GM19324 (cell line): ENCODE results near the gene PLA2G2E.
"Not testable (repeated sequence)": the region's sequence is repeated elsewhere in the genome, so short reads cannot be mapped to it uniquely, and the experiment has no call there.

ENCODE experiments used
- ATAC-seq: cut with Tn5 transposase; IDR thresholded peaks from one replicate; pipeline ENCODE4 v1.9.1; 2021; ENCODE audit warnings: mild to moderate bottlenecking, moderate library complexity; ENCODE audit not compliant: unreplicated experiment, low FRiP score

Gene PLA2G2E

DNA sequence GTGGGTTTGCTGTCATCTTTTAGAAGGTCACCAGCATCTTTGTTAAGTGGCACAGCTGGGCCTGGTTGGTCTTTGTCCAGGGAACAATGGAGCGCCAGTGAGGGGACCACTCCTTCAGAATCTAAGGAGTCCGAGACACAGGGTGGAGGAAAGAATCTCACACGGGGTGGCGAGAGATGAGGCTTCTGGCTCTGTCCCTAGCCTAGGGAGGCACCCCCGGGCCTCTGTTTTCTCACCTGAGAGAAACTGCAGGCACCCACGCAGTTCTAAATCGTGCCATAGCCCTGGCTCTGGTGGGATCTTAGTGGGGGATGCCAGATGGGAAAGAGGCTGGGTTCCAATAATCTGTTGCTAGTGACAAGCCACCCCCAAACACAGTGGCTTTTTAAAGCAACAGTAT lies 10.9 kb upstream of the PLA2G2E start:
- no peak for ATAC-seq

DNA sequence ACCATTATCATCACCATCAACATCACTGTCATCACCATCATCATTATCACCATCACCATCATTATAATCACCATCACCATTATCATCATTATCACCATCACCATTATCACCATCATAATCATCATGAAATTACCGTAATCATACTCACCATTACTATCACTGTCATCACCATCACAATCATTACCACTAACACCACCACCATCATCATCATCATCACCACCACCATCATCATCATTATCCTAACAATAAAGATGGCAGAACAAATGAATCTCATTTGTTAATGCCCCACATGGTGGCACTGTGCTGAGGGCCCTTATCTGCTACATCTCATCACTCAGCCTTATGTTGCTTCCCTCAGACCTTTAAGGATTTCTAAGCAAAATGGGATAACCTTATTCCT lies 9.4 kb upstream of the PLA2G2E start:
- no peak for ATAC-seq

DNA sequence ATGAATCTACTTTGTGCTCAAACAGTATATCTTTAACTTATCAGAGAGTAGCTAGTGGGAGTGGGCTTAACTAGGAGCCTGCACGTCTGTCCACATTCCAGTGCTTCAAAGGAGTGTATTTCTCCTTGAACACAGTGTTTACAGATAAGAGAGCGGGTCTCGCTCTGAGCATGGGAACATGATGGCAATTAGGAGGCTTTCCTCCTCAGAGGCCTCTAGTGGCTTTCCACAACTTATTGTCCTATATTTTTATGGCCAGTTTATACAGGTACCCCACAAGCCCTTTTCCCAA lies 3.7 kb upstream of the PLA2G2E start:
- not testable (repeated sequence) for ATAC-seq

DNA sequence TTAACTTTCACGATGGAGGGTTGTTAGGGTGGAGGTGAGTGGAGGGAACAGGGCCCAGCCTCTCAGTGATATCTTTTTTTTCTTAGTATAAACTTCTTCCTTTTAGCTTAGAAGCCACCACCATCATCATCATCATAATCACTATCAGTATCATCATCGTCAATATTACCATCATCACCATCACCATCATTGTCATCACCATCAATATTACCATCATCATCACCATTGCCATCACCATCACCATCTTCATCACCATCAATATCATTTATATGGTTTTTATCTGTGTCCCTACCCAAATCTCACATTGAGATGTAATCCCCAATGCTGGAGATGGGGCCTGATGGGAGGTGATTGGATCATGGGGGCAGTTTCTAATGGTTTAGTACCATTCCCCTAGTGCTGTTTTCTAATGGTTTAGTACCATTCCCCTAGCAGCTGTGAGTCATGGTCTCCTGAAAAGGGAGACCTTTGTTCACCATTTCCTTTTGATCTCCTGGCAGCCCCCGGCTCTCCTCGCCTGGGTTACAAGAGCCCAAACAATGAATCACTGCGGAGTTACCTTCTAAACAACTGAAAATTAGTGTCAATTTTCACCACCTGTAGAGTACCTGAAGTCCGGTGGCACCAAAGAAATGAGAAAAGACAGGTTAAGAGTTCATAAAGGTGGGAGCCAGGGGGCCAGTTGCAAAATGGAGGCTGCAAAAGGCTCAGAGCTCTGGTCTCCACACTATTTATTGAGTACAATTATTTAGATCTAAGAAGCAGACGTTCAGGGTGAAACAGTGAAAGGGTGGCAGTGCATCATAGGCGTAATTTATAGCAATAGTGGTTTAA lies 3.1 kb upstream of the PLA2G2E start:
- ATAC-seq: no peak

DNA sequence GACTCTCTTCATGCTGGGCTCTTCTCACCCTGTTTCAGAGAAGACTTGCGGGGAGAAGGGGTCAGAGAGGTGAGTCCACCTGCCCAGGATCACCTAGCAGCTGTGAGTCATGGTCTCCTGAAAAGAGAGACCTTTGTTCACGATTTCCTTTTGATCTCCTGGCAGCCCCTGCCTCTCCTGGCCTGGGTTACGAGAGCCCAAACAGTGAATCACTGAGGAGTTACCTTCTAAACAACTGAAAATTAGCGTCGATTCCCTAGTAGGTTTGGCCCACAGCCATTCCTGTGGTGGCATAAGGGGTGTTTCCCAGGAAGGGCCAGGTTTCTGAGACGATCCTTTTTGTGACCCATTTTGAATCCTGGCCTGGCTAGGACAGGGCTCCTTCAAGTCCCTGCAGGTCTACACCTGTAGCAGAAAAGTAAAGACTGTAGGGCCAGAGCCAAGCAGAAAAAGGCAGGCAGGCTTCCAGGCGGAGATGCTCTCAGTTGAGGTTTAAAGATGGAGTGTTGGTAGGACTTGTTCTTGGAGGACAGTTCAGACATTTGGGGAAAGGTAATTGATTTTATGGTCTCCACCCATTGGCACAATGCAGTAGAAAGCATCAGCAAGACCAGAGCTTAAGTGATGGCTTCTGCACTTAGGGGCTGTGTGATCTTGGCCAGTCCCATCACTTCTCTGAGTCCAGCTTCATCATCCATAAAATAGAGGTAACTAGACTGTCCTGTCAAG lies 2.1 kb upstream of the PLA2G2E start:
- no peak for ATAC-seq

DNA sequence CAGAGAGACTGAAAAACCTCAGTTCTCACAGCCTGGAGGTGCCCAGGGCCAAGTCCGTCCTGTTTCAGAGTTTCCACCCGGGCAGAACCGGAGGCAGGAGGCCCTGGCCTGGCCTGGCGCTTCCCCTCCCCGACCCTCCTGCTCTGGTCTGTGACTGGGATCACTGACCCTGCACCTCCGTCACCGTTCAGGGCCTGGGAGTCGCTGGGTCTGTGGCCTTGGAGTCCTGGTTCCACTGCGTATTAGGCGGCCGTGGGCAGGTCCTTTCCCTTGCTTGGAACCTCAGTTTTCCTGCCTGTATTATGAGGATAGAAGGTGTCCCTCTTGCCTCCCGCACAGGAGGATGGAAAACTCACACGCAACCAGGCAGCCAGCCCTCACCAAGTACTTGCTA lies 533 bp upstream of the PLA2G2E start:
- no peak for ATAC-seq

DNA sequence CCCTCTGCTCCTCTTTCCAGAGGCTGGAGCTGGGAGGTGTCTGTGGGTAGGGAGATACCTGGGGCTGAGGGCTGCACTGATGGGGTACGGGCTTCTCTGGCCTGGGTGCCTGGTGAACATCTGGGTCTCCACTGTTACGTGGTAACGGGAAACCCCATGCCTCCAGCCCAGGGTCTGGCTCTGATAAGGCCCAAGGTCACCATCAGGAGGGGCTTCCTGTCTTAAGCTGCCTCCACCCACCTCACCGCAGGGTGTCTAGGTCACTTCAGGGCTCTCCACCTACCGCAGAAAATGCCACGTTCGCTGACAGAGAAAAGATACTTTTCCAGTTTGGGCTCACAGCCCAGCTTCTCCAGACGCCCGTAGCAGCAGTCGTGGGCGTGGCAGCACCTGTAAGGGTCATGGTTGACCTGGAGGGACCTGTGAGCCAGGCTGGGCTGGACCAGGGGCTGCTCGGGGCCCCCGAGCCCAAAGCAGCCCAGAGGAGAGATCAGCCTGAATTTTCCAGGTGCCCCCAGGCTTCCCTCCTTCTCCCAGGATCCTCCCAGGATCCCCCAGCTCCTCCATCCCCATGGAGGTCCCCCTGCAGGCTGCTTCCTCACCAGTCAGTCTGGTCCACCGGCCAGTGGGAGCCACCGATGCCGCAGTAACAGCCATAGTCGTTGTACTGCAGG lies 1.3 kb downstream of the PLA2G2E start:
- no peak for ATAC-seq

DNA sequence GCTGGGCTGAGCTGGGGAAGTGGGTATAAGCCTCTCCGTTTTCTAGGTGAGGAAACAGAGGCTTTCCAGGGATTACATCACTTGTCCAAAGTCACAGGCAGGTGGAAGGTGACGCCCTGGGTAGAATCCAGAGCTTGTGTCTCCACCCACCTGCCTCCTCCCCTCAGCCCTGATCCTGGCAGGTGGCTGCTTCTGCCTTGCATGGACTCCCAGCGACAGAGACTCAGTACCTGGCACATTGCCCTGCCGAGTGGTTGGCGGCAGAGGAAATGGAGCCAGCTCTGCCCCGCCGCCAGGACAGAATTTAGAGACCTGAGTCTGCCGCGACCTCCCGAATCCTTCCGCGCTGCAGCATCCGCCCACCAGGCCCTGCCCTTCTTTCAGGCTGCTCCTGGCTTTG lies 2.1 kb downstream of the PLA2G2E start:
- no peak for ATAC-seq

DNA sequence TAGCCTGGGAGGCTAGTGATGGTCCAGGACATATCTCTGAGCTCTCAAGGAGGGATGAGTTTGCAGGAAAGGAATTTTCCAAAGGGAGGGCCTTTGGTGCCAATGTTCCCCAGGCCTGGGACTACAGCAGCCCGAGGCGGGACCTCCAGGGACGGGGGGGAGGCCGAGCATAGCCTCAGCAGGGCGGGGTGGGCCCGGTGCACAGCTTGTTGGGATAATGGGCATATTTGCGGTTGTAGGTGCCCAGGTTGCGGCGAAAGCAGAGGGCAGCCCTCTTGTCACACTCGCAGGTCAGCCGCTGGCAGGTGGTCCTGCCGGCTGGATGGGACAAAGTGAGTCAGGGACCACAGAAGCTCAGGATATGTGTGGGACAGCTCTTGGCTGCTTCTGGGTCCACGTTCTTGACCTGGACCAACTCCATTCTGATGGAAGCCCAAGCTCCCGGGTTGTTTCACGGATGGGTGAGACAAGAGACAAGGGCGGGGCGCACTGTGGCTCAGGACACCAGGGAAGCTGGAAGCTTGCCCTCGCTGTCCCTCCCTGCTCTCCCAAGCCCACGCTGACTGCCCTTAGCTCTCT lies 3.2 kb downstream of the PLA2G2E start:
- ATAC-seq: no peak

DNA sequence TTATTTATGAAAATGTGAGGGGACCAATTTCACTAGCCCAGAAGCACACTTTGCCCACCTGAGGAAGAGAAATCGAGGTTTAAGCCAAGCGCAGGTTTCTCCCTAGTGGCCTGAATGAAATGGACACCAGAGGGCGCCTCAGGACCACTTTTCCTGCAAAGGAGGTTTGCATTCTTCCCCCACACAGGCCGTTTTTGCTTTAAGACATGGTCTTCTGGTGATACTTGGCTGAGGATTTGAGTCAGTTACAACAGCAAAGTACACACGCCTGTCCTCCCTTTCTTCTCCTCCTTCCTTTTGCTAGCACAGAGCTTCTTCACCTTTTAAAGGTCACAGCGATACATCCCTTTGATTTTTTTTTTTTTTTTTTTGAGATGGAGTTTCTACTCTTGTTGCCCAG lies 5.4 kb downstream of the PLA2G2E start:
- no peak for ATAC-seq

DNA sequence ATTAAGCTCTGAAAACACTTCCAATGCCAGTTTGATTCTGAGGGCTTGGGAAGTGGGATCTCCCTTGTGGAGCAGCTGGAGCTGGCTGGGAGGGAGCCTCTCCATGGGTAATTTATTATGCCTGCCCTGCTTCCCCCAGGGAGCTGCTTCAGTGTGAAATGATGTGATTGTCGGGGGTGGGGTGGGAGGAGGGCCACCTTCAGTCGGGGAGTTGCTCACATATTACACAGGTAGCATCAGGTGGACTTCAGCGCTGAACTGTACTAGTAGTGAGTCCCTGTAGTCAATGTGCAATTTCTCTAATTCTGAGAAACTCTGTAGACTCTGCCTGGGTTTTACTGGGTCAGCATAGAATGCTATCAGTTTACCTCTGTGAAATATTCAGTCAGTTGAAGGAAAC lies 12.8 kb downstream of the PLA2G2E start:
- ATAC-seq: no peak

DNA sequence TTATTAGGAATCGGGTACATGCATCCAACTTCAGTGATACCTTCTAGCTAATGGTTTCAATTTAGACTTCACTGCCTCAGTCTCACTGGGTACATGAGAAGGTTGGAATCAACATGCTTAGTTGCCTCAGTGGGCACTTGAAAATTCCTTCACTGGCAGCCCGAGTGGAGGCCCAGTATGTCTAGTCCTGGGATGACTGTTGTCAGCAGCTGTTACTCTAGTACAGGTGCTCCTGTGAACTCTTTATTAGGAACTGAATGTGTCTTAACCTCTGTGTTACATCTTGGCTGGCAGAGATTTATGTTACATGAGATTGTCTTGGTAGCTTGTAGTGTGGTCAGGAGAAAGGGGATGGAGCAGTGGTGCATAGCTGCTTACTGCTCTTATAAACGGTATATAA lies 13.4 kb downstream of the PLA2G2E start:
- ATAC-seq: no peak

DNA sequence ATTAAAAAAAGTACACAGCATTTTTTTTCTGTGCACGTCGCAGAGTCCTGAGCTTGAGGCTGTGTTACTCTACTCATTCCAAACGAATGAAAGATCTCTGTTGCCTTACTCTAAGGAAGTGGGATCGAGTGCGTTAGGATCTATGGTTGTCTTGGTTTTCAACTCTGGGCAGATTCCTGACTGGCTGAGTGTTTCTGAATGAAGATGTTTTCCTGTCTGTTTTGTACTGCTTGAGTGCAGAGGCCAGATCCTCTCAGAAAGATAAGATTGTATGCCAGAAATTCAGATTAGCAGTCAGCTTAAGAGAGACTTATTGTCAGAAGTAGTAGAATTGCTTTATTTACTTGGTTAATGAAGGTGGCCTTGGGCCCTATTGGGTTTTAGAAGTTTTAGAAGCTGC lies 14.0 kb downstream of the PLA2G2E start:
- no peak for ATAC-seq

DNA sequence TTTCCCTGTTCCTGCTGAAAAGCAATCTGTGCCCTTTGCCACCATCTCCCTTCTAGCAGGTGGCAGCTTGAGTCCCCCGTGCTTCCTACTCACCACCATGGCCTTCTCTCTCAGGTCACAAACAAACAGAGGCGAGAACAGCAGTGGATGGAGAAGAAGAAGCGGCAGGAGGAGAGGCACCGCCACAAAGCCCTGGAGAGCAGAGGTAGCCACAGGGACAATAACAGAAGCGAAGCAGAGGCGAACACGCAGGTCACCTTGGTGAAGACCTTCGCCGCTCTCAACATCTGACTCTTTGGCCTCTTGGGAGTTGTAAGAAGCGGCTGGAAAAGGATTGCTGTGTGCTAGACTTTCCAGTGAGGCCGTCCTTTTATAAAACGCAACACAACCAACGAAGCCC lies 16.0 kb downstream of the PLA2G2E start:
- no peak for ATAC-seq

DNA sequence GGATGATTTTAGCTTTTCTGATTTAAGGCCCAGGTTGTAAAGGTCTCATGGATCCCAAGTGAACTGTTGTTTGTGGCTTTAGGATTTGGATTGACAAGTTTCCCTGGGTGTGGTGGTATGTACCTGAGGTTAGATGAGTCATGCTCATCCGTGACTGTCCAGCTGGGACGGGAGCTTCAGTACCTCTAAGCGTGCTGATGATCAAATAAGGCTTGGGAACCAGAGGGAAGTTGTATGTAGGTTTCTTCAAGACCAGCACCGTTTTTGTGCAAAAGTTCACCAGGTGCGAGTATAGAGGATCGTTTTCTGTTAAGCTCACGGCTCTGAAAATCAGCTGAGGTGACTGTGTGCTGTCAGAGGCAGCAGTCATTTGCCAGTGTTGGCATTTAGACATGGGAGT lies 19.8 kb downstream of the PLA2G2E start:
- no peak for ATAC-seq

DNA sequence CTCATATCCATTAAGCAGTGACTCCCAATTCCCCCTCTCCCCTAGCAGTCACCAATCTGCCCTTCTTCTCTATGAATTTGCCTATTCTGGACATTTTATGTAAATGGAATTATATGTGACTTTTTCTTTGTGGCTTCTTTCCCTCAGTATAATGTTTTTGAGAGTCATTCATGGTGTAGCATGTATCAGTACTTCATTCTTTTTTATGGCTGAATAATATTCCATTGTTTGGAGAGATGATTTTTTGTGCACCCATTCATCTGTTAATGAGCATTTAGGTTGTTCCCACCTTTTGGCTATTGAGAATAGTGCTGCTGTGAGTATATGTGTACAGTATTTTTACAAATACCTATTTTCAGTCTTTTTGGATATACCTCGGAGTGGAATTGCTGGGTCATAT lies 21.8 kb downstream of the PLA2G2E start:
- no peak for ATAC-seq

DNA sequence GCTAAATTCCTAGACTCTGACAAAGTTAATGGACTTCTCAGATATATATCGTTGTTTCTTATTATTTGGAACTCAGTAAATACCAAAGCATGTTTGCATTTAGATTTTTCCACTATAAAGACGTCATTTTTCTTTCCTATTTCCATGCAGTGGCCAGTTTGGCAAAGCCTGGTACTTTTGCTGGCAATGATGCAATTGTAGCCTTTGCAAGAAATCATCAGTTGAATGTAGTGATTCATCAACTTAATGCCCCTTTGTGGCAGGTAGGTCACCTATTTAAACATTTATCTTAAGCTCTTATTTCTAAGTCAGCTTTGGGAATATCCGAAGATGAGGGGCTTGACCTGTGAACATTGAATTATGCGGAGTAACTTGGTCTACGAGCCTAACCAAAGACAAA lies 29.2 kb downstream of the PLA2G2E start:
- ATAC-seq: no peak

DNA sequence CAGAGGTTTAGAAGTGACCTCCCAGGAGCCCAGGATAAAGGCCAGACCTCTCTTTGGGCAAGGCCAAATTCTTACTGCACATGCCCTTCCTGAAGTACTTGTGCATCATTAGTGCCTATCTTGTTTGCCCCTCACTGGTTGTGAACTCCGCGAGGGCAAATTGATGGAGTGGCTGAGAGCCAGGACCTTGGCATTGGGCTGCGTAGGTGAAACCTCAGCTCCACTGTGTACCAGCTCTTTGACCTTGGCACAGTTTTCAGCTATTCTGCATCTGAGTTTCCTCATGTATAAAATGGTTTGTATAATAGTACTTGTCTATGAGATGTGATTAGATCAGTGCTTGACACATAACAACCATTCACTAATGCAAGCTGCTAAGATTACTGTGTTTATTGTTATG lies 29.7 kb downstream of the PLA2G2E start:
- ATAC-seq: no peak

DNA sequence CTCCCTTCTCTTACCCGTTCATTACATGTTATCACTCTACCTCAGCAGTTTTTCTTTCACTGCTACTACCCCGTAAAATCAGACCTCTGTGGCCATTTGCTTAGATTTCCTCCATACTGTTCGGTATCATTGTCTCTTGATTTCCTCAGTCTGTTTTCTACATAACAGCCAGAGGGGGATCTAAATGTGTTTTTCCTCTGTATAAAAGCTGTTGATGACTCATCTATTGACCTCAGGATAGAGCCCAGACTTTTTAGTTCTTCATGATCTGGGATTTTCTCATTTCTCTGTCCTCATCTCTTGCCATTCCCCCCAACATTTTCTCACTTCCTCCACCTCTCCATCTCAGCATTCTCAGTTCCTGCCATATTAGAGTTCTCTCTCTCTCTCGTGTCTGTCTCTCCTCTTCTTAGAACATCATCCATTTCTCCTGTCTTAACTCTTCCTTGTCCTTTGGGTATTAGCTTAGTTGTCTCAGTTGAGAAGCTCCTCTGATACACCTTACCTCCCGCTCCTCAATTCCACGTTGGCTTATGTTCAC lies 30.7 kb downstream of the PLA2G2E start:
- no peak for ATAC-seq

DNA sequence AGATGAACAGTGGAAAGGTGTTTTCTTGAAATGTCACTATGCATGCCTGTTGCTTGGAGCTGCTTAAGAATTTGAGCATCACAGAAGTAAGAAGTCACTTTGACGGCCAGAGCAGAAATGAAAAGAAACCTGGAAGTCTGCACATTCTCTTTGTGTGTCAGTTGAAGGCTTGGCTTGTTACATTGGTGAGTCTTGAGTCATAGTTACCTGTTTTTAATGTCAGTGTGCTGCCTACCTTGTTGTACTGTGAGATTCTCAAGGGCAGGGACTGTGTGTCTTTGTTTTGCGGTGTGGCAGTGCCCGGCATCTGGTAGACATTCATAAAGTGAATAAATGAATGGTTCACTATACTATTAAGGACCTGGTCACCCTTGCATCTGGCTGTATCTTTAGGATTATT lies 31.3 kb downstream of the PLA2G2E start:
- no peak for ATAC-seq

DNA sequence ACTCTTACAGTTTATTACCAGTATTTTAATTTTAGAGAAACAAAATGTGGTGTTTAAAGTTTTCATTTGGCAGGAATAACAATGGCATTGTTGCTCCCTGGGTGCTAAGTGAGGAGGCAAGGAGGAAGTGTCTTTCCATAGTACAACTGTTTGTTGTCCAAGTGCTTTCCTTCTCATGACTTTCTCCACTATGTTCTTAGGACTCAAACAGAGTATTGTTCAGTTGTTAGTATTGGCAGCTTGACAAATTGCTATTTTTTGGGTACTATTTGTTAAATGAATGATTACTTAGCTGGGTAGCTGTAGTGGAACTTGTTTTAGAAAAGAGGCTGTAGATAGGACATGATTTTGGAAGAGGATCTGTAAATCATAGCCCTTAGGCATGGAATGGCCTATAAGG lies 33.8 kb downstream of the PLA2G2E start:
- ATAC-seq: no peak
